ENCODE data around the gene GPSM3. TPM values are rescaled to one million over a fixed set of nuclear protein-coding genes. Genes with fewer than 3 reads are reported as not detected.

The GPSM3 gene
- total and polyA plus RNA-seq, 2 experiments from 2014 or later, result 14.5 to 18.0 TPM

DNA sequence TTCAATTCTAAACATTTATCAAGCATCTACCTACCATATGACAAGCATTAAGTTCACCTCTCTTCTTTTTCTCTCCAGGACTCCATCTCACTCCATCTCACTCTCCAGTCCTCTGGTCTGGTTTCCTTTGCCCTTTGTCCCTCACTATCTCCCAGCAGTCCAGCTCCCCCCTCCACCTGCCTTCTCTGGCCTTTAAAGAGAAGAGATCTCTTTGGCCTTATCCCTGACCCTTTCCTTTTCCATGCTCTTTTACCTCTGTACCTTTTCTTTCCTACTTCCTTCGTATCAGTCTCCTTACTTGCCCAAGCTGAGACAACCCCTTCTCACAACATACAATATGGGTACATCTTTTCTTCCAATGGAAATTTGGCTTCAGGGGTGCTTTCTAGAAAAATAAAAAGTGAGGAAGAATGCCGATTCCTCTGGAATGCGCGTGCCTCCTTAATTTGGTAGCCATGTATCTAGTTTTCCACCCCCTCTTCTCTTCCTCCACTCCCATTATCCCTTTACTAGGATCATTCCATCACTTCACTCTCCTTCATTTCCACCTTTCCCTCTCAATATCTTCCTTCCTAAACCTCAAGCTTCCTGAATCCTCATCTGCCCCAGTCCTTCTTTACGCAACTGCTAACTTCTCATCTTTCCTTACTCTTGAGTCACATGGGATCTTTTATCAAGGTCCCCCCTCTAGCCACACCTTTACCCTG lies 15.8 kb downstream of the GPSM3 start:
- DNase-seq (ENCODE audit: low read depth in 1 of 2, low spot score in 1 of 2), result peak in 1 of 2 donors; percentile 70
- Histone ChIP-seq H3K4me3 (peak overlapping the region; percentile 98), H3K27me3 (no peaks in the 10 kb centered on the region), H3K4me1 (ENCODE audit: low read depth) (peaks cover 21% of the 10 kb centered on the region), H3K27ac (peak overlapping the region; percentile 100), H3K9me3 (ENCODE audit: low read depth) (no peaks in the 10 kb centered on the region), H3K36me3 (no peaks in the 10 kb centered on the region)
- TF ChIP-seq, protein P1, sequence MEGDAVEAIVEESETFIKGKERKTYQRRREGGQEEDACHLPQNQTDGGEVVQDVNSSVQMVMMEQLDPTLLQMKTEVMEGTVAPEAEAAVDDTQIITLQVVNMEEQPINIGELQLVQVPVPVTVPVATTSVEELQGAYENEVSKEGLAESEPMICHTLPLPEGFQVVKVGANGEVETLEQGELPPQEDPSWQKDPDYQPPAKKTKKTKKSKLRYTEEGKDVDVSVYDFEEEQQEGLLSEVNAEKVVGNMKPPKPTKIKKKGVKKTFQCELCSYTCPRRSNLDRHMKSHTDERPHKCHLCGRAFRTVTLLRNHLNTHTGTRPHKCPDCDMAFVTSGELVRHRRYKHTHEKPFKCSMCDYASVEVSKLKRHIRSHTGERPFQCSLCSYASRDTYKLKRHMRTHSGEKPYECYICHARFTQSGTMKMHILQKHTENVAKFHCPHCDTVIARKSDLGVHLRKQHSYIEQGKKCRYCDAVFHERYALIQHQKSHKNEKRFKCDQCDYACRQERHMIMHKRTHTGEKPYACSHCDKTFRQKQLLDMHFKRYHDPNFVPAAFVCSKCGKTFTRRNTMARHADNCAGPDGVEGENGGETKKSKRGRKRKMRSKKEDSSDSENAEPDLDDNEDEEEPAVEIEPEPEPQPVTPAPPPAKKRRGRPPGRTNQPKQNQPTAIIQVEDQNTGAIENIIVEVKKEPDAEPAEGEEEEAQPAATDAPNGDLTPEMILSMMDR (IDR thresholded peaks at IDR 0.05; ENCODE audit: low read depth, low read length), result no peak

DNA sequence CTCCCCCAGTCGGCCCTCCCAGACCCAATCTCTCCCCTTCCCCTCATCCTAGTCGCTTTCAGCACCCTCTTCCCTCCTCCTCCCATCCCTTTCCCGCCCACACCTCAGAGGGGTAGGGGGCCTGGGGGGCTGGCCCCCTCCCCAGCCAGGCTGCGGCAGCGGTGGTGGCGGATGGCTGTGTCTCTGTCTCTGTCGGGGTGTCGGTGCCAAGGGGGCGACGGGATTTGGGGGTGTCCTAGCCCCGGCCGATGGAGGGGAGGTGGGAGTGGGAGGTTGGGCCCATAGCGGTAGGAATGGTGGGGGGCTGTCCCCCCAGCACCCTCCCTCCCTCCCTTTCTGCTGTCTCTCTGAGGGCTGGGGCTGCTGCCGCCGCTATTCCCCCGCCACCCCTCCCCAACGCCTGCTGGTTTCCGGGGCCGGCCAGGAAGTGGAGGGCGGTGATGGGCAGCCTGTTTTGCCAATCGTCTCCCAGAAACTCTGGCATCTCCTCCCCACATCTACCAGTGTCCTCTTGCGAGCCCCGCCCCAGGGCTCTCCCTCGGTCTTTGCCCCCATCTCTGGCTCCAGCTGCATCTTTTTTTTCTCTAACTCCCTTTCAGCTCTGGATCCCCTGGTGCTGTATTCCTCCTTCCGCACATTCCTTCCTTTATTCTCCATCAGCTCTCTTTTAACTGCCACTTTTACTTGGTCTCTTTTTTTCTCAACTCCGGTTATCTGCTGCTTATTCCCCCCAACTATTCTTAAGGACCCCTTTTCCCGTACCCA lies 16.6 kb downstream of the GPSM3 start, which contains the start of gene AGPAT1:
Gene AGPAT1, minus strand, starts transcription at position 374 of the 765 bp plus-strand sequence. CDS start 4,588 bp downstream, outside the sequence.
- DNase-seq (ENCODE audit: low read depth in 1 of 2, low spot score in 1 of 2), result peak; percentile 95 to 98
- TF ChIP-seq, protein P1 (IDR thresholded peaks at IDR 0.05; ENCODE audit: low read depth, low read length), result no peak
- H3K9me3 ChIP-seq (ENCODE audit: low read depth), result no peaks in the 10 kb centered on the region
- H3K27ac ChIP-seq, result peak within 1 kb of the TSS; percentile 100
- H3K27me3 ChIP-seq, result no peaks in the 10 kb centered on the region
- H3K4me3 ChIP-seq, result peak within 1 kb of the TSS; percentile 98
- peaks cover 21% of the 10 kb centered on the region for H3K4me1 ChIP-seq (ENCODE audit: low read depth)
- H3K36me3 ChIP-seq, result no peaks in the 10 kb centered on the region

DNA sequence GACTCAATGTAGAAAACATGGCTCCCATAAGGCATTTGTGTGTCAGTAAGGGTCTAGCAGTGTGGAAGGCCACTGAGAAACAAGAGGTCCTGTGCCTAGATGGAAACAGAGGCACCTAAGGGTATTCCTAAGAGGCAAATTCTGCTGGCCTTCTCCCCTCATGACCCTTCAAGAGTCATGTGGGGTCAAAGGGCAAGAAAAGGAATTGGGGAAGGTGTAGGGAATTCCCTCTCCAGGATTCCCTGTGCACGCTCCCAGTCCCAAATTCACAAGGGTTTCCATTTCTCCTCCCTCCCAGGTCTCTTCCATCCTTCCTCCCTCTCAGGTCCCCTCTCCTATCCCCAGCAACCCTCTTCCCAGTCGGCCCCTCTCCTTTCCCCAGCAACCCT lies 17.1 kb downstream of the GPSM3 start:
- Histone ChIP-seq H3K4me1 (ENCODE audit: low read depth) (peaks cover 21% of the 10 kb centered on the region), H3K36me3 (no peaks in the 10 kb centered on the region), H3K27ac (peak overlapping the region; percentile 85), H3K27me3 (no peaks in the 10 kb centered on the region), H3K9me3 (ENCODE audit: low read depth) (no peaks in the 10 kb centered on the region), H3K4me3 (peak overlapping the region; percentile 98)
- DNase-seq (ENCODE audit: low read depth in 1 of 2, low spot score in 1 of 2), result no peak
- TF ChIP-seq, protein P1 (IDR thresholded peaks at IDR 0.05; ENCODE audit: low read depth, low read length), result no peak

DNA sequence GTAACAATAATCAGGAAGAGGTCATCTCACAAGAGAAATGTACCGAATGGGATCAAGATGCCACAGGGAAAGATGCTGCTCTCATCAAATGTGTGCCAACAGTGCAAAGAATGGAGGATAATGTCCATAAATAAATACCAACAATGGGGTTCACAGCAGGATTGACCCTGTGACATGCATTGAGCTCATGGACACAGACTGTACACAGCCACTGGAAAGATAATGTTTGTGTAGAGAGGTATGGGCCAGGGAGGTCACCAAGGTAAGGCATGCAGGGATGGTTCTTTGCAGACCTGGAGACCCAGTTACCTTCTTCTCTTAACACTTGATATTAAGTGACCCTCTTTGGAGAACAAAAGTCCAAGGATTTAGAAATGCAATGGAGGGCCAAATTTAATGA lies 18.0 kb downstream of the GPSM3 start:
- H3K9me3 ChIP-seq (ENCODE audit: low read depth), result no peaks in the 10 kb centered on the region
- H3K4me3 ChIP-seq, result no peak overlapping the region
- DNase-seq (ENCODE audit: low read depth in 1 of 2, low spot score in 1 of 2), result no peak
- H3K27me3 ChIP-seq, result no peaks in the 10 kb centered on the region
- H3K36me3 ChIP-seq, result peaks cover 5% of the 10 kb centered on the region
- H3K4me1 ChIP-seq (ENCODE audit: low read depth), result peaks cover 20% of the 10 kb centered on the region
- no peak overlapping the region for H3K27ac ChIP-seq
- TF ChIP-seq, protein P1 (IDR thresholded peaks at IDR 0.05; ENCODE audit: low read depth, low read length), result no peak

DNA sequence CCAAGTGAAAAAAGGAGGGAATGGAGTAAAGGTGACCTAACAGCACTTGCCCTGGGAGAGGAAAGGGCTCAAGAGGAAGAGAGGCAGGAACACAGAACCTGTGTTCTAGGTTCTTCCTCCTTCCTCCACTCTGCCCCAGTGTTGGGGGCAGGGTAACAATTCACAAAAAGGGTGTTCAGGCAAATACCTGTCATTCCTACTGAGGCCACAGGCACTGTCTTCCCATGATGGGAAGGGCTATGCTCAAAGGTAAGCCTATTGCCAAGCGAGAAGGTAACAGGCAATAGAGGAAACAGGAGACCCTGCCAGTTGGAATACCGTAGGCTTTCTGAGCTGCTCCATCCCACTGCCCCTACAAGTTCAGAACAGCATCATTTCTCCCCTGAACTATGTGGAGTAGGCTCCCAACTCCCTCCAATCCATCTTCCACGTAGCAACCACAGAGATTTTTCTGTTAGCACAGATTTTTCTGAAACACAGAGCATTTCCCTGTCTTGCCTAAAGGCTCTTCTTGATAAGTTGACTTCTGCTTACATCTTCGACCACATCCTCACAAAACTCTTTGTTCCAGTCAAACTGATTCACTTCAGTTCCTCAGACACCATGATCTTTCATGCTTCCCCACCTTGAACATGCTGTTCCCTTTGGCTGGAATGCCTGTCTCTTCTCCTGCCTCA lies 19.3 kb downstream of the GPSM3 start:
- peaks cover 23% of the 10 kb centered on the region for H3K4me1 ChIP-seq (ENCODE audit: low read depth)
- no peak overlapping the region for H3K4me3 ChIP-seq
- TF ChIP-seq, protein P1 (IDR thresholded peaks at IDR 0.05; ENCODE audit: low read depth, low read length), result no peak
- no peaks in the 10 kb centered on the region for H3K27me3 ChIP-seq
- no peak for DNase-seq (ENCODE audit: low read depth in 1 of 2, low spot score in 1 of 2)
- no peaks in the 10 kb centered on the region for H3K9me3 ChIP-seq (ENCODE audit: low read depth)
- peaks cover 5% of the 10 kb centered on the region for H3K36me3 ChIP-seq
- H3K27ac ChIP-seq, result no peak overlapping the region

Measured in cardiac muscle cell (in vitro differentiated cells and primary cell).